Glutamatergic neuron (in vitro differentiated cells): ENCODE results near the gene PLEKHM3. TPM values are rescaled to one million over a fixed set of nuclear protein-coding genes. Genes with fewer than 3 reads are reported as not detected.
"Not testable (repeated sequence)": the region's sequence is repeated elsewhere in the genome, so short reads cannot be mapped to it uniquely, and the experiment has no call there.

Experiments
- DNase-seq: peaks from one replicate; pipeline ENCODE4 v3.0.0; 2022
- H3K27ac Mint-ChIP-seq: one replicate; pipeline ENCODE4 v1.8.0; 2020; ENCODE audit warnings: mild to moderate bottlenecking, mixed read lengths, inconsistent platforms; ENCODE audit not compliant: unreplicated experiment
- H3K27me3 Mint-ChIP-seq: one replicate; pipeline ENCODE4 v1.8.0; 2020; ENCODE audit warnings: mild to moderate bottlenecking, moderate library complexity, mixed read lengths, inconsistent platforms; ENCODE audit not compliant: unreplicated experiment
- H3K36me3 Mint-ChIP-seq: one replicate; pipeline ENCODE4 v1.8.0; 2020; ENCODE audit warnings: mild to moderate bottlenecking, mixed read lengths, inconsistent platforms; ENCODE audit not compliant: unreplicated experiment
- H3K4me1 Mint-ChIP-seq: one replicate; pipeline ENCODE4 v1.8.0; 2020; ENCODE audit warnings: mild to moderate bottlenecking, low read depth, mixed read lengths, inconsistent platforms; ENCODE audit not compliant: unreplicated experiment
- H3K4me3 Mint-ChIP-seq: one replicate; pipeline ENCODE4 v1.8.0; 2020; ENCODE audit warnings: mild to moderate bottlenecking, mixed read lengths, inconsistent platforms; ENCODE audit not compliant: unreplicated experiment
- H3K9me3 Mint-ChIP-seq: one replicate; pipeline ENCODE4 v1.8.0; 2020; ENCODE audit warnings: mild to moderate bottlenecking, moderate library complexity, mixed read lengths, inconsistent platforms; ENCODE audit not compliant: unreplicated experiment
- CTCF ChIP-seq: fragments of 200-600 bp; sonication (generic); IDR thresholded peaks from one replicate; pipeline ENCODE4 v1.5.0; 2021; ENCODE audit not compliant: partially characterized antibody, unreplicated experiment
- total RNA-seq: library from RNA; stranded (reverse); fragmentation: NEBNext Ultra II Directional; extraction: Animal tissue kit (Norgen Biotek cat#: 25700); gene quantifications from one replicate; pipeline ENCODE4 v1.2.1, GENCODE V29; 2021; ENCODE audit not compliant: unreplicated experiment

Gene PLEKHM3
- total RNA-seq, 1 donor from 2014 or later, result 19.5 TPM

GRCh38 chr2:208031608-208032019 is 6.3 kb upstream of the PLEKHM3 start:
- H3K27ac Mint-ChIP-seq, result no peak overlapping the region
- H3K27me3 Mint-ChIP-seq, result no peaks in the 10 kb centered on the region
- DNase-seq, result no peak
- no peak overlapping the region for H3K4me3 Mint-ChIP-seq
- no peaks in the 10 kb centered on the region for H3K9me3 Mint-ChIP-seq
- TF ChIP-seq CTCF, result no peak
- no peaks in the 10 kb centered on the region for H3K4me1 Mint-ChIP-seq
- H3K36me3 Mint-ChIP-seq, result no peaks in the 10 kb centered on the region

GRCh38 chr2:208025814-208026184 is 472 bp upstream of the PLEKHM3 start:
- peak overlapping the region; percentile 81 for H3K27ac Mint-ChIP-seq
- H3K4me1 Mint-ChIP-seq, result no peaks in the 10 kb centered on the region
- peaks cover 2% of the 10 kb centered on the region for H3K9me3 Mint-ChIP-seq
- H3K27me3 Mint-ChIP-seq, result peaks cover 2% of the 10 kb centered on the region
- no peak for TF ChIP-seq CTCF
- no peaks in the 10 kb centered on the region for H3K36me3 Mint-ChIP-seq
- peak overlapping the region; percentile 98 for H3K4me3 Mint-ChIP-seq
- no peak for DNase-seq

- H3K27ac Mint-ChIP-seq, result no peak overlapping the region
- DNase-seq, result no peak
- H3K4me3 Mint-ChIP-seq, result no peak overlapping the region
- peaks cover 2% of the 10 kb centered on the region for H3K27me3 Mint-ChIP-seq
- no peak for TF ChIP-seq CTCF
- H3K4me1 Mint-ChIP-seq, result no peaks in the 10 kb centered on the region
- H3K9me3 Mint-ChIP-seq, result peaks cover 2% of the 10 kb centered on the region
- no peaks in the 10 kb centered on the region for H3K36me3 Mint-ChIP-seq
These were observed 1.2 kb downstream of the PLEKHM3 start for GRCh38 chr2:208024091-208024490.

- Mint-ChIP-seq H3K27ac (no peak overlapping the region), H3K4me1 (no peaks in the 10 kb centered on the region), H3K36me3 (no peaks in the 10 kb centered on the region), H3K9me3 (peaks cover 3% of the 10 kb centered on the region), H3K4me3 (no peak overlapping the region), H3K27me3 (no peaks in the 10 kb centered on the region)
- DNase-seq, result no peak
- no peak for TF ChIP-seq CTCF
These were observed 5.1 kb downstream of the PLEKHM3 start for GRCh38 chr2:208020253-208020652.

GRCh38 chr2:208018124-208018712 is 7.1 kb downstream of the PLEKHM3 start:
- not testable (repeated sequence) for H3K4me1 Mint-ChIP-seq, DNase-seq, H3K36me3 Mint-ChIP-seq, H3K9me3 Mint-ChIP-seq, H3K27me3 Mint-ChIP-seq, H3K4me3 Mint-ChIP-seq, H3K27ac Mint-ChIP-seq
